HepG2 (cell line): ENCODE measurements around the gene ZNF134. TPM values are rescaled to one million over a fixed set of nuclear protein-coding genes. Genes with fewer than 3 reads are reported as not detected.

ENCODE experiments used
- AGO1 ChIP-seq: fragments of 200-400 bp; formaldehyde crosslinking; IDR thresholded peaks from 2 replicates; pipeline ENCODE4 v1.6.1; 2017; ENCODE audit warnings: mild to moderate bottlenecking, low read depth, low read length, moderate library complexity; ENCODE audit not compliant: poor library complexity, severe bottlenecking
- DR1 ChIP-seq: sonication (generic); formaldehyde crosslinking; IDR thresholded peaks from 2 replicates; pipeline ENCODE4 v1.8.0; 2021; ENCODE audit warnings: mild to moderate bottlenecking, missing genetic modification reagents, inconsistent platforms
- FOXM1 ChIP-seq: sonication (generic); formaldehyde crosslinking; IDR thresholded peaks from 2 replicates; pipeline ENCODE4 v1.5.0; 2020; ENCODE audit warnings: missing genetic modification reagents
- HNRNPH1 ChIP-seq: fragments of 200-400 bp; formaldehyde crosslinking; optimal IDR thresholded peaks from 2 replicates; pipeline ENCODE3; 2017; ENCODE audit warnings: mild to moderate bottlenecking, low read depth, low read length
- JUND ChIP-seq: sonication (generic); formaldehyde crosslinking; IDR thresholded peaks from 2 replicates; pipeline ENCODE4 v1.8.0; 2022; ENCODE audit warnings: mild to moderate bottlenecking, missing genetic modification reagents
- MAZ ChIP-seq, 2 experiments: sonication (generic) in 1 of 2; formaldehyde crosslinking in 1 of 2; IDR thresholded peaks; 2 replicates each; pipeline versions ENCODE4 v1.5.0 to v1.6.1; 2012 to 2020; ENCODE audit warnings: low read depth in 2 of 2, mild to moderate bottlenecking in 2 of 2, borderline replicate concordance in 1 of 2, improper control_type of control experiment in 1 of 2, low read length in 1 of 2, missing genetic modification reagents in 1 of 2, moderate library complexity in 1 of 2
- MXI1 ChIP-seq: IDR thresholded peaks from 3 replicates; pipeline ENCODE4 v1.6.1; 2012; ENCODE audit warnings: low read depth, low read length, inconsistent platforms, borderline replicate concordance
- PPARG ChIP-seq: conservative IDR thresholded peaks from 2 replicates; pipeline ENCODE4 v1.6.1; 2016; ENCODE audit warnings: missing biosample characterization, missing genetic modification reagents
- TGIF2 ChIP-seq: IDR thresholded peaks from 2 replicates; pipeline ENCODE4 v1.6.1; 2016; ENCODE audit warnings: control low read depth, missing compliant biosample characterization
- ZFY ChIP-seq: sonication (generic); formaldehyde crosslinking; IDR thresholded peaks from 2 replicates; pipeline ENCODE4 v1.4.0; 2020; ENCODE audit warnings: missing genetic modification reagents
- ZNF816 ChIP-seq: sonication (generic); formaldehyde crosslinking; IDR thresholded peaks from 2 replicates; pipeline ENCODE4 v1.8.0; 2022; ENCODE audit warnings: missing genetic modification reagents, mild to moderate bottlenecking, borderline replicate concordance
- polyA plus RNA-seq, 8 experiments: library from polyadenylated mRNA; depleted of rRNA in 3 of 8; stranded (reverse) in 7 of 8; unstranded in 1 of 8; fragments of >200 nt; fragmentation: Illumina TruSeq in 4 of 8; extraction: Trizol in 4 of 8; gene quantifications; 2 replicates each; pipeline versions ENCODE4 v1.2.1 to v1.2.3, GENCODE V29; 2011 to 2016; ENCODE audit warnings: low read depth in 4 of 8, missing spikeins in 1 of 8, mixed read lengths in 1 of 8; ENCODE audit not compliant: insufficient read depth in 1 of 8
- total RNA-seq, 5 experiments: library from RNA; depleted of rRNA; stranded (reverse); fragments of >200 nt; fragmentation: Illumina TruSeq; extraction: Trizol; gene quantifications; 2 replicates each; pipeline ENCODE4 v1.2.3, GENCODE V29; 2016; ENCODE audit warnings: low read depth in 1 of 5
- TF ChIP-seq, protein P1 (sequence below), 2 experiments: sonication (generic) in 1 of 2; formaldehyde crosslinking in 1 of 2; IDR thresholded peaks; 2 replicates each; pipeline versions ENCODE4 v1.4.0 to v1.6.1; 2018 to 2020; ENCODE audit warnings: missing genetic modification reagents in 2 of 2, borderline replicate concordance in 1 of 2, low read depth in 1 of 2, mild to moderate bottlenecking in 1 of 2, missing biosample characterization in 1 of 2
- TF ChIP-seq, protein P2 (sequence below): sonication (generic); formaldehyde crosslinking; IDR thresholded peaks from 2 replicates; pipeline ENCODE4 v1.4.0; 2020; ENCODE audit warnings: mild to moderate bottlenecking, missing genetic modification reagents

ZNF134 gene
- total and polyA plus RNA-seq, 2 of the 13 experiments (the other 11 are each of a cell fraction or from before 2014, with no cell fraction given), result 6.8 to 17.1 TPM

DNA sequence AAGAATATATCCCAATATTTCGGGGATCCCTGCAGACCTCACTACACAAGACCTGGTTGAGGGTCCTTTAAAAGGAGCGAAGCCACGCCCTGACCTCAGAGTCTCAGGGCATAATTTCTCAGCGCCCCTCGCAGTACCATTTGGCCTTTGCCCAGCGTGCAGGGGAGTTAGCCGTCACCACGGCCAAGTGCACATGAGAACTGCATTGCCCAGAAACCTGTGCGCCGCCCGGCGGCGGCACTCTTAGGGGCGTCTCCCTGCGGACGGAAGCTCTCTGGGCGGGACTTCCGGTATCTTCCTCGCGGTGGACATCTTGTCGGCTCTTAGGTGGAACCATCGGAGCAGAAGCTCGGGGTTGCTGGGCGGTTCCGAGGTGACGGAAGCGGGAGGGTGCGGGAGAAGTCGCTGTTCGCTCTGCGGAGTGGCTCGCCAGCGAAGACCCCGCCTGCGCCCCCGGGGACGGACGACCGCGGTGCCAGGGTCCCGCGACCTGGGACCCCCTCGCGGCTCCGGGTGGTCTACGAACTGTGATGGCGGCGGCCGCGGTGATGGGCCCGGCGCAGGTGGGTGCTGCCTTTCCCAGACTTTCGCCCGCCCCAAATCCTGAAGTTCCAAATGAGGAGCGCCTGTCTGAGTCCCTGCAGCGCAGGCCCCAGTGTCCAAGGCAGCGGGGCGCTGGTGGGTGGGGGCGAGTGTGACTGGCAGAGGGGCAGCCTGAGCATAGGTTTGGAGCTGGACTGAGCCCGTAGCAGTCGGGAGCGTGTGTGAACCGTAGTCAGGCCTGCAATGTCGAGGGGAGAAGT, at the start of gene ZNF134 (continued):
- TF ChIP-seq AGO1, result no peak
- no peak for TF ChIP-seq MAZ (IDR thresholded peaks at IDR 0.05; ENCODE audit: borderline replicate concordance, low read depth, low read length)
- peak; percentile 84 for TF ChIP-seq MAZ (CRISPR knock-in tag; IDR thresholded peaks at IDR 0.05; ENCODE audit: low read depth)
- TF ChIP-seq ZFY (CRISPR knock-in tag), result peak; percentile 75
- 0 out of 2 replicates have a peak, but pooled peaks have one; percentile 39 for TF ChIP-seq FOXM1 (CRISPR knock-in tag)
- TF ChIP-seq, protein P1, sequence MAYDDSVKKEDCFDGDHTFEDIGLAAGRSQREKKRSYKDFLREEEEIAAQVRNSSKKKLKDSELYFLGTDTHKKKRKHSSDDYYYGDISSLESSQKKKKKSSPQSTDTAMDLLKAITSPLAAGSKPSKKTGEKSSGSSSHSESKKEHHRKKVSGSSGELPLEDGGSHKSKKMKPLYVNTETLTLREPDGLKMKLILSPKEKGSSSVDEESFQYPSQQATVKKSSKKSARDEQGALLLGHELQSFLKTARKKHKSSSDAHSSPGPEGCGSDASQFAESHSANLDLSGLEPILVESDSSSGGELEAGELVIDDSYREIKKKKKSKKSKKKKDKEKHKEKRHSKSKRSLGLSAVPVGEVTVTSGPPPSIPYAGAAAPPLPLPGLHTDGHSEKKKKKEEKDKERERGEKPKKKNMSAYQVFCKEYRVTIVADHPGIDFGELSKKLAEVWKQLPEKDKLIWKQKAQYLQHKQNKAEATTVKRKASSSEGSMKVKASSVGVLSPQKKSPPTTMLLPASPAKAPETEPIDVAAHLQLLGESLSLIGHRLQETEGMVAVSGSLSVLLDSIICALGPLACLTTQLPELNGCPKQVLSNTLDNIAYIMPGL (CRISPR knock-in tag; IDR thresholded peaks at IDR 0.05; ENCODE audit: borderline replicate concordance in 1 of 2, low read depth in 1 of 2), result peak; percentile 76
- TF ChIP-seq, protein P2, sequence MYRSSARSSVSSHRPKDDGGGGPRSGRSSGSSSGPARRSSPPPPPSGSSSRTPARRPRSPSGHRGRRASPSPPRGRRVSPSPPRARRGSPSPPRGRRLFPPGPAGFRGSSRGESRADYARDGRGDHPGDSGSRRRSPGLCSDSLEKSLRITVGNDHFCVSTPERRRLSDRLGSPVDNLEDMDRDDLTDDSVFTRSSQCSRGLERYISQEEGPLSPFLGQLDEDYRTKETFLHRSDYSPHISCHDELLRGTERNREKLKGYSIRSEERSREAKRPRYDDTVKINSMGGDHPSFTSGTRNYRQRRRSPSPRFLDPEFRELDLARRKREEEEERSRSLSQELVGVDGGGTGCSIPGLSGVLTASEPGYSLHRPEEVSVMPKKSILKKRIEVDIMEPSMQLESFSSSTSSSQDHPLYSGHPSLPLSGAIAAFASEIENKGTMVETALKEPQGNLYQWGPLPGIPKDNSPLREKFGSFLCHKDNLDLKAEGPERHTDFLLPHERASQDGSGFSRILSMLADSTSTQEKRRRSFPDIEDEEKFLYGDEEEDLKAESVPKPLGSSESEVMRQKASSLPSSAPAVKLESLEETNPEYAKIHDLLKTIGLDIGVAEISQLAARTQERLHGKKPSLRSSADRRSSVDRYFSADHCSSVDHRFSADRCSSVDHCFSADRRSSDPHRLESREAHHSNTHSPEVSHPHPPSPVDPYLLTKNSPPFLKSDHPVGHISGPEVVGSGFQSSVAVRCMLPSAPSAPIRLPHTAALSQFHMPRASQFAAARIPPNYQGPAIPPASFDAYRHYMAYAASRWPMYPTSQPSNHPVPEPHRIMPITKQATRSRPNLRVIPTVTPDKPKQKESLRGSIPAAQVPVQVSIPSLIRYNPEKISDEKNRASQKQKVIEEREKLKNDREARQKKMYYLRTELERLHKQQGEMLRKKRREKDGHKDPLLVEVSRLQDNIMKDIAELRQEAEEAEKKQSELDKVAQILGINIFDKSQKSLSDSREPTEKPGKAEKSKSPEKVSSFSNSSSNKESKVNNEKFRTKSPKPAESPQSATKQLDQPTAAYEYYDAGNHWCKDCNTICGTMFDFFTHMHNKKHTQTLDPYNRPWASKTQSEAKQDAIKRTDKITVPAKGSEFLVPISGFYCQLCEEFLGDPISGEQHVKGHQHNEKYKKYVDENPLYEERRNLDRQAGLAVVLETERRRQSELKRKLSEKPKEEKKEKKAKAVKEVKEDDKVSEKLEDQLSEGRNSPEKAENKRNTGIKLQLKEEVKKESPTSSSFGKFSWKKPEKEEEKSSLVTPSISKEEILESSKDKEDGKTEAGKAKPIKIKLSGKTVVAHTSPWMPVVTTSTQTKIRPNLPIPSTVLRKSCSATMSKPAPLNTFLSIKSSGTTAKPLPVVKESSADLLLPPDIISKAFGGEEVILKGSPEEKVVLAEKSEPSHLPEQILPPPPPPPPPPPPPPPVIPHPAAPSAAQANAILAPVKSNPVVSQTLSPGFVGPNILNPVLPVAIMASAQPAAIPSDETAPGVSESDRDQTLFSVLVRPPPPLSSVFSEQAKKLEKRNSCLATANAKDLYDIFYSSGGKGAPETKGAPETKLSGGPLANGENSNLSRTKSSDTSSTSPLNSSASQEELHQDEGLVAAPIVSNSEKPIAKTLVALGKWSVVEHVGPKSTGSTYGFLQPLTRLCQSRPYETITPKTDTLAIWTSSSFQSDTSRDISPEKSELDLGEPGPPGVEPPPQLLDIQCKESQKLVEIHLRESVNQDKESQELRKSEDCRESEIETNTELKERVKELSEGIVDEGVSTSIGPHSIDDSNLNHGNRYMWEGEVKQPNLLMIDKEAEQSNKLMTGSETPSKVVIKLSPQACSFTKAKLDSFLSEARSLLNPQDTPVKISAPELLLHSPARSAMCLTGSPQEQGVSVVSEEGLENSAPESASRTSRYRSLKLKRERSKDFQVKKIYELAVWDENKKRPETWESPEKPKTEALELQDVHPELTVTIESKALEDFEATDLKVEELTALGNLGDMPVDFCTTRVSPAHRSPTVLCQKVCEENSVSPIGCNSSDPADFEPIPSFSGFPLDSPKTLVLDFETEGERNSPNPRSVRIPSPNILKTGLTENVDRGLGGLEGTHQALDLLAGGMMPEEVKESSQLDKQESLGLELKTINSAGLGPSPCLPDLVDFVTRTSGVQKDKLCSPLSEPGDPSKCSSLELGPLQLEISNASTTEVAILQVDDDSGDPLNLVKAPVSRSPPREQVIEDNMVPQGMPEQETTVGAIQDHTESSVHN (CRISPR knock-in tag), result no peak
- TF ChIP-seq MXI1, result peak; percentile 72; the same call in 1 of the 3 replicates
- TF ChIP-seq JUND (CRISPR knock-in tag), result no peak
- no peak for TF ChIP-seq HNRNPH1
- TF ChIP-seq ZNF816, result peak; percentile 48; the same call in 1 of the 2 replicates
- TF ChIP-seq PPARG (CRISPR knock-in tag), result 0 out of 2 replicates have a peak, but pooled peaks have one; percentile 14
- TF ChIP-seq TGIF2 (CRISPR knock-in tag), result no peak
- TF ChIP-seq DR1 (CRISPR knock-in tag), result peak; percentile 57; the same call in 1 of the 2 replicates
